ENCODE data around the gene MBD5.

The MBD5 gene

DNA sequence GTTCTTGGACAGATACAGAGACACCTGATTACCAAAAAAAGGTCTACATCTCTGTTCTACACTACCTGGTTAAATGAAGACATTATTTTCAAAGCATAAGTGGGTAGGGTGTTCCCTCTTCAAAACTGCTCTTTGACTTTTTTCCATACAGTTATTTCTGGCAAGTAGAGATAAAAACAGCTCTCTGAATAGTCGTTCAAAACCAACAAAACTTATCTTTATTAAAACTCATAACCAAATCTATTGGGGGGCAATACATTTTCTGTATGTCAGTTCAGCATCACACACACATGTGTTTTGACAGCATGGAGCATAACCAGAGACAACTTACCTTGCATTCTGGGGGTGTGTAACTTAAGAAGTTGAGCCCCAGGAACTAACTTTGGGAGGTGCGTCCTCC, 474.7 kb downstream of the MBD5 start:
- DNase-seq (ENCODE audit: low read depth): no peak
- TF ChIP-seq, protein P1, sequence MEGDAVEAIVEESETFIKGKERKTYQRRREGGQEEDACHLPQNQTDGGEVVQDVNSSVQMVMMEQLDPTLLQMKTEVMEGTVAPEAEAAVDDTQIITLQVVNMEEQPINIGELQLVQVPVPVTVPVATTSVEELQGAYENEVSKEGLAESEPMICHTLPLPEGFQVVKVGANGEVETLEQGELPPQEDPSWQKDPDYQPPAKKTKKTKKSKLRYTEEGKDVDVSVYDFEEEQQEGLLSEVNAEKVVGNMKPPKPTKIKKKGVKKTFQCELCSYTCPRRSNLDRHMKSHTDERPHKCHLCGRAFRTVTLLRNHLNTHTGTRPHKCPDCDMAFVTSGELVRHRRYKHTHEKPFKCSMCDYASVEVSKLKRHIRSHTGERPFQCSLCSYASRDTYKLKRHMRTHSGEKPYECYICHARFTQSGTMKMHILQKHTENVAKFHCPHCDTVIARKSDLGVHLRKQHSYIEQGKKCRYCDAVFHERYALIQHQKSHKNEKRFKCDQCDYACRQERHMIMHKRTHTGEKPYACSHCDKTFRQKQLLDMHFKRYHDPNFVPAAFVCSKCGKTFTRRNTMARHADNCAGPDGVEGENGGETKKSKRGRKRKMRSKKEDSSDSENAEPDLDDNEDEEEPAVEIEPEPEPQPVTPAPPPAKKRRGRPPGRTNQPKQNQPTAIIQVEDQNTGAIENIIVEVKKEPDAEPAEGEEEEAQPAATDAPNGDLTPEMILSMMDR (conservative IDR thresholded peaks at IDR 0.05; ENCODE audit: low read depth, low read length): no peak
- H3K4me3 ChIP-seq (ENCODE audit: low read depth, low read length): no peak overlapping the region

- H3K4me3 ChIP-seq (ENCODE audit: low read depth, low read length): no peak overlapping the region
- TF ChIP-seq, protein P1 (conservative IDR thresholded peaks at IDR 0.05; ENCODE audit: low read depth, low read length): no peak
- no peak for DNase-seq (ENCODE audit: low read depth)
Measured at GRCh38 chr2:148501545-148501944, 480.7 kb downstream of the MBD5 start.

- TF ChIP-seq, protein P1 (conservative IDR thresholded peaks at IDR 0.05; ENCODE audit: low read depth, low read length): no peak
- DNase-seq (ENCODE audit: low read depth): no peak
- no peak overlapping the region for H3K4me3 ChIP-seq (ENCODE audit: low read depth, low read length)
Measured at GRCh38 chr2:148503516-148503915, 482.6 kb downstream of the MBD5 start.

GRCh38 chr2:148507970-148508369, 487.1 kb downstream of the MBD5 start:
- no peak overlapping the region for H3K4me3 ChIP-seq (ENCODE audit: low read depth, low read length)
- TF ChIP-seq, protein P1 (conservative IDR thresholded peaks at IDR 0.05; ENCODE audit: low read depth, low read length): no peak
- DNase-seq (ENCODE audit: low read depth): no peak

DNA sequence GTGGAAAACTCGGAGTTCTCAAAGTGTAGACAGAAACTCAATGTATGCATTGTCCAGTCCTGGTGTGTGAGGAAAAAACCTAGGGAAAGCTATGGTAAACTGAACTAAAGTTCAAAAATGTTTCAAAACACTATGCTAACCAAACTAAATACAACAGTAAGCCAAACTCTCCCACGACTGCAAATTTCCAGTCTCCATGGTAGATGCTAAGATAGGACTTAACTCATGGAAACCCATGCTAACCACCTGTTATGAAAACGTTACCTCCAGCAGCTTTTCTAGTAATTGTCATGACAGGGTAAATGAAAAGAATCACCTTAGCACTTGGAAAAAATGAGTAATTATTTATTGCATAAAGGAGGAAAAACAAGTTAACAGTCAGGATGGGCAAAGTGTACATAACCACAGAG, 488.0 kb downstream of the MBD5 start:
- H3K4me3 ChIP-seq (ENCODE audit: low read depth, low read length): no peak overlapping the region
- TF ChIP-seq, protein P1 (conservative IDR thresholded peaks at IDR 0.05; ENCODE audit: low read depth, low read length): no peak
- no peak for DNase-seq (ENCODE audit: low read depth)

DNA sequence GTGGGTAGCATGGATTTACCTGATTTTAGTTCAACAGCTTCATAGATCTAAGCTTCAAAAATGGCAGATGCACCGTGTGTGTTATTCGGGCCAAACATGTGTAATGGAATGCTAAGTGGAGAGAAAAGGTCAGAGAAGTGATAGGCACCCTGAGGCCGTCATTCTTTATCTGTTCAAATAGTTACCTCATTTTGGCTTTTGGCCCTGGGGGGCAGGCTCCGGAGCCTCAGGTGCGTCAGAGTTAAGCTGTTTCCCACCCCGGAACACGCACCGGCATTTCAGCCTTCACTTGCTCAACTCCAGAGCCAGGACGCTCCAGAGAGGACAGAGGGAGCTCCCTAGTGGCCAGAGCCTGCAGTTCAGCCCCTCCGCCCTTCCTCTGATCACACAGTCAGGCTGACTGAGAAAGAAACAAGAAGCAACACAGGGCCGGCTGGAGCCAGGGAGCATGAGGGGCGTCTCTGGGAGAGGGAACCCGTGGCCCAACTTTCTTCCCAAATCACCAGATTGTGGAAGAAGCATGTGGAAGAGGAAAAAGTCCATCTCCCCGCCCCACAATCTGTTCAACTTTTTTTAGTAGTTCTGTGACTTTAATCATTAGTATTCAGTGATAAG, 488.5 kb downstream of the MBD5 start:
- peak overlapping the region; percentile 45 for H3K4me3 ChIP-seq (ENCODE audit: low read depth, low read length)
- DNase-seq (ENCODE audit: low read depth): peak; percentile 92

GRCh38 chr2:148511883-148512282, 491.0 kb downstream of the MBD5 start:
- no peak for DNase-seq (ENCODE audit: low read depth)
- H3K4me3 ChIP-seq (ENCODE audit: low read depth, low read length): no peak overlapping the region
- TF ChIP-seq, protein P1 (conservative IDR thresholded peaks at IDR 0.05; ENCODE audit: low read depth, low read length): no peak

More for the DNA sequence above, 488.5 kb downstream of the MBD5 start:
- TF ChIP-seq, protein P1 (conservative IDR thresholded peaks at IDR 0.05; ENCODE audit: low read depth, low read length): peak; percentile 98

Data from choroid plexus epithelial cell (primary cell).